ENCODE results near the gene CDCA7L. TPM values are rescaled to one million over a fixed set of nuclear protein-coding genes. Genes with fewer than 3 reads are reported as not detected.
"Not testable (repeated sequence)": the region's sequence is repeated elsewhere in the genome, so short reads cannot be mapped to it uniquely, and the experiment has no call there.

Gene CDCA7L
- total RNA-seq, 1 donor from 2014 or later, result 41.0 TPM

DNA sequence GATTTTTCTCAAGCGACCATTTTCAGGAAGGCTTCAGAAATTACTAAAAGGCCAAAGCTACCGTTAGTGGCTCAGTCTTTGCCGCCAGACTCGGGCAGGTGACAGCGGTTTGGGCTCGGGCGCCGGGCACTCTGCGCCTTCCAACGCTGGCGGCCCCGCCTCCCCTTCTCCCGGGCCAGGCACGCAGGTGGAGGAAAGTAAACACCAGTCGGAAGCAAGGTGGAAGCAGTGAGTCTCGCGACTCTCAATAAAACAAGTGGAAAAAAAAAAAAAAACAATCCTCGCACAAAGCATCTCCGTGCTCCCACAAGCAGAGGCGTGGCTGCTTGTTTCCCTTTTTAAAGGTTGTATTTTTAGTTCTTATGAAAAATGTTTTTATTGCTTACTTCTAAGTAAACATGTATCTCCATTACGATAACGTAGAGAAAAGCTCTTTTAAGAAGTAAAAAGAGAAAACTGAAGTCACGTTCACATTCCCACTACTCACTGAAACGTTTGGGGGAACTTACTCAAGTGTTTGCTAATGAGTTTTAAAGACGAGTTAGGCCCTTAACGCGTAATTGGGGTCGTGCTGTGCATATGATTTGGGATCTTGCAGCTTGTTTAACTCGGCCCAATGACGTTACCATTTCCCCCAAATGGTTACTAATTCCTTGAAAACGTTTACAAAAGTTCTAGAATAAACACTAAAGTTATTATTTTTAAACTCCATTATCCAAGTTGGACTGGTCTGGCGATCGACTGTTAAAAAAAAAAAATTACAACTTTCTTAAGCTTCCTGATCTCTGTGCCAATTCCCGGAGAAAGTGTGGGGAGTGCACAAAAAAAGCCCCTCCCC lies 864 bp downstream of the CDCA7L start:
- peak in 1 of 2 donors; percentile 34 for DNase-seq (ENCODE audit: low read depth in 2 of 2)

DNA sequence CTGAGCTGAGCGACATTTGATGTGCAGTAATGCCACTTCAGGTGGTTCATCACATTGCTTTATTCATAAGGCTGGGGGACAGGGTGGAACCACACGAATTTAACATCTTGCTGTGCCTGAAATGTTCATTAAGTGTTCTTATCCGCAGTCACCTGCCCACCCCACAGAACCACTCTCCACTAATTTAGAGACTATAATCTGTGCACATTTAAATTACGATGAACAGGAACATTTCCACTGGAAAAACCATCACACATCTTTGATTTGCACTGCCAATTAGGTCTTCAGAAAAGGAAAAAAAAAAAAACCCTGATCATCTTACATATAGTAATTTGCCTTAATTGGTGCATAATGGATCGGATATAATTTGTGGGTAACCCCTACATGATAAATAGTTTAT lies 2.3 kb downstream of the CDCA7L start:
- DNase-seq (ENCODE audit: low read depth in 2 of 2), result no peak

DNA sequence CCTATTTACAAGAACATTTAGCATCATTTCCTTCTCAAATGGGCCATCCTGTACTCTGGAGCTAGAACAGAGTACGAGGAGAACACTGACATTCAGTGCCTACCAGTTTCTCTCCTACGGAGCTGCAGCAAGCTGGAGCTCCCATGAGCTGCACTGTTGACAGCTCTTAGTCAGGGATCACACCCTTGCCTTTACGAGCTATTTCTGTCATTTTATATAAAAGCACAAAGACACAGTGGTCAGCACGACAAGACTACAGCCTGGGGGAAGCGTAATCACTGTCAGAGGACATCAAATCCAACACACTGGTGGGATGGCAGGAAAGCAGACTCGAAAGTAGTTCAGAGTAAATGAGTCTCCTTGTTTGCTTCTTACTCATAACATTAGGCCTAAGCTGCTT lies 2.7 kb downstream of the CDCA7L start:
- no peak for DNase-seq (ENCODE audit: low read depth in 2 of 2)

GRCh38 chr7:21941611-21942141 lies 4.0 kb downstream of the CDCA7L start:
- no peak for DNase-seq (ENCODE audit: low read depth in 2 of 2)

GRCh38 chr7:21939858-21940372 lies 5.8 kb downstream of the CDCA7L start:
- no peak for DNase-seq (ENCODE audit: low read depth in 2 of 2)

GRCh38 chr7:21939136-21939857 lies 6.4 kb downstream of the CDCA7L start:
- DNase-seq (ENCODE audit: low read depth in 2 of 2), result peak in 1 of 2 donors; percentile 73

DNA sequence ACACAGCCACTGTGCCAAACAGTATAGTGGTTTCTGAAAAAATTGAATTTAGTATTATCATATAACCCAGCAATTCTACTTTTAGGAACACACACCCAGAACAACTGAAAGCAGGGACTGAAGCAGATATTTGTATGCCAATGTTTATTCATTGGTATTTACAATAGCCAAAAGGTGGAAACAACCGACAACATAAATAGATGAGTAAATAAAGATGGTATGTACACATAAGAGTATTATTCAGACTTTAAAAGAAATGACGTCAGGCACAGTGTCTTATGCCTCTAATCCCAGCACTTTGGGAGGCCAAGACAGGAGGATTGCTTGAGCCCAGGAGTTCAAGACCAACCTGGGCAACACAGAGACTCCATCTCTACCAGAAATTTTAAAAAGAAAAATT lies 7.2 kb downstream of the CDCA7L start:
- DNase-seq (ENCODE audit: low read depth in 2 of 2), result no peak

DNA sequence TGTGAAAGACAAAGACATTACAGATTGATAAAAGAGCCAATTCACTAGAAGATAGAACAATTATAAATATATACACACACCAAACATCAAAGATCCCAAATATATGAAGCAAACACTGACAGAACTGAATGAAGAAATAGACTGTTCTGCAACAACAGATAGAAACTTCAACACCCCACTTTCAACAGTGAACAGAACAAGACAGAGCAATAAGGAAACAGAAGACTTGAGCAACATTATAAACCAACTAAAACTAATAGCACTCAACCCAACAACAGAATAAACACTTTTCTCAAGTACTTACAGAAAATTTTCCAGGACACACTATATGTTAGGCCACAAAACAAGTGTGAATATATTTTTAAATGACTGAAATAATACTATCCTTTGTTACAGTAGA lies 10.9 kb downstream of the CDCA7L start:
- no peak for DNase-seq (ENCODE audit: low read depth in 2 of 2)

DNA sequence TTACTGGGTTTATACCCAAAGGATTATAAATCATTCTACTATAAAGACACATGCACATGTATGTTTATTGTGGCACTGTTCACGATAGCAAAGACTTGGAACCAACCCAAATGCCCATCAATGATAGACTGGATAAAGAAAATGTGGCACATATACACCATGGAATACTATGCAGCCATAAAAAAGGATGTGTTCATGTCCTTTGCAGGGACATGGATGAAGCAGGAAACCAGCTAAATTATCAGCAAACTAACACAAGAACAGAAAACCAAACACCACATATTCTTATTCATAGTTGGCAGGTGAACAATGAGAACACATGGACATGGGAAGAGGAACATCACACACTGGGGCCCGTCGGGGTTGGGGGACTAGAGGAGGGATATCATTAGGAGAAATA lies 12.4 kb downstream of the CDCA7L start:
- not testable (repeated sequence) for DNase-seq (ENCODE audit: low read depth in 2 of 2)

GRCh38 chr7:21927693-21928092 lies 18.0 kb downstream of the CDCA7L start:
- no peak for DNase-seq (ENCODE audit: low read depth in 2 of 2)

DNA sequence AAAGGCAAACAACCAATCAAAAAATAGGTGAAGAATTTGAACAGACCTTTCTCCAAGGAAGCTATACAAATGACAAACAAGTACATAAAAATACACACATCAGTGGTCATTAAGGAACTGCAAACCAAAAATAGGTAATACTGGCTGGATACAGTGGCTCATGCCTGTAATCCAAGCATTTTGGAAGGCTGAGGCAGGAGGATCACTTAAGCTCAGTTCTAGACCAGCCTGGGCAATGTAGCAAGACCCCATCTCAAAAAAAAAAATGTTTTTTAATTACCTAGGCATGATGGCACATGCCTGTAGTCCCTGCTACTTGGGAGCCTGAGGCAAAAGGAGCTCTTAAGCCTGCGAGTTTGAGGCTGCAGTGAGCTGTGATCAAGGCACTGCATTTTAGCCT lies 19.3 kb downstream of the CDCA7L start:
- no peak for DNase-seq (ENCODE audit: low read depth in 2 of 2)

GRCh38 chr7:21923658-21924057 lies 22.0 kb downstream of the CDCA7L start:
- peak; percentile 68 to 88 for DNase-seq (ENCODE audit: low read depth in 2 of 2)

DNA sequence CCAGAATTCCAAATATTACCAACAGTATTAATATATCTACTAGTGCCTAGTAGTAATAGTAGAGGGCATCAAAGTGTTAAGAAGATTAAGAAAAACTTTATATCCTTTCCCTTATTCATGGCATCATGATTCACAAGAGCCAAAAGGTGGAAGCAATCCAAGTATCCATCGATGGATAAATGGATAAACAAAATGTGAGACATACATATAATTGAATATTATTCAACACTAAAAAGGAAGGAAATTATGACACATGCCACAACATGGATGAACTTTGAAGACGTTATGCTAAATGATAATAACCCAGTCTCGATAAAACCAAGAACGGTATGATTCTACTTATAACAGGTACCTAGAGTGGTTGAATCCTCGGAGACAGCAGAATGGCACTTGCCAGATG lies 23.1 kb downstream of the CDCA7L start:
- DNase-seq (ENCODE audit: low read depth in 2 of 2), result peak in 1 of 2 donors; percentile 34

- no peak for DNase-seq (ENCODE audit: low read depth in 2 of 2)
These were observed 24.8 kb downstream of the CDCA7L start for GRCh38 chr7:21920936-21921335.

GRCh38 chr7:21918216-21918615 lies 27.5 kb downstream of the CDCA7L start:
- DNase-seq (ENCODE audit: low read depth in 2 of 2), result no peak

DNA sequence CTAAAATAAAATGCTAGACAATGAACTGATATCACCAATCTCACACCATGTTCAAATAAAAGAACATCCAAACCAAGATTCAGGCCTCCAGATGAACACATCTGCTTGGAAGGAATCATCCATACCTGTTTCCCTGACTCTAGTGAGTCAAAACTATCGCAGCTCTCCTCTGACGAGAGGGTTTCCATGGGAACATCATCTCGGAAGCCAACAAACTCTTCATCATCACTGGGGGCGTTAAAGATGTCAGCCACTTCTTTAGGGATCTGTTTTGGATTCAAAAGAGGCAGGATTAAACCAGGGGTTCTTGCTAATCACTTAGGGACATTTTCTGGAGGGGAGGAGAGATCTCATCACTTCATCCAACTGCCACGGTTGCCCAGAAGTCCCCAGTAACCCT lies 29.1 kb downstream of the CDCA7L start:
- DNase-seq (ENCODE audit: low read depth in 2 of 2), result no peak

DNA sequence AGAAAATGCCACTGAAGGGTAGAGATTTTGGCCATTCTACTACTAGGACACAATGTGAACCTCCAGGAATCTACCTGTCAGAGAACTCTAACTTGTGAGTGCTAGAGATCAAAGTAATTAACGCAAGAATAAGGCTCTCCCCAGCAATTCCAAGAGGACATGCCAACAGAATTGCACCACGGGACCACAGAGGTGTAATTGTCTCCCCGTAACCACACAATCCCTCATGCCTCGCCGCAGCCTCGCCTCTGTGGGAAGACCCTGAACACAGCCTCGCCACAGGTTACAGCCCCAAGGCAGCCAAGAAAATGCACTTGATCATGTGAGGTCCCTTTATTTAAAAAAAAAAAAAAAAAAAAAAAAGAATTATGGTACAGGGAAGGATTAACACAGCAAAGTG lies 29.5 kb downstream of the CDCA7L start:
- DNase-seq (ENCODE audit: low read depth in 2 of 2), result no peak

DNA sequence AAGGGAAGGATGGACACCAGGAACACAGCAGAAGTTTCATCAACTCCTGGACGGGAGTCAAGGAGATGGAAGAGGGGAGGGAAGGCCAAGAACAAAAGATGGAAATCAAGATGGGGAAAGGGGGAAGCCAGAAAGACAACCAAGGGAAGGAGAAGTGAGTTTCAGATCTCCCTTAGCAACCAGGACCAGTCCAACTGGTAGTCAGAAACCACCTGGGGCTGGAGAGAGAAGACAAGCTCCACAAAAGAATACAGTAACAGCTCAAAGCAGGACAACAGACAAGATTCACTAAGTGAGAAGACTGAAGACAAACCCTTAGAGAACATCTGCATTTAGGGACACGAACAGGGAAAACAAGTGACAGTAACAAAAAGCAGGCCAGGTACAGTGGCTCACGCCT lies 30.6 kb downstream of the CDCA7L start:
- DNase-seq (ENCODE audit: low read depth in 2 of 2), result no peak

DNA sequence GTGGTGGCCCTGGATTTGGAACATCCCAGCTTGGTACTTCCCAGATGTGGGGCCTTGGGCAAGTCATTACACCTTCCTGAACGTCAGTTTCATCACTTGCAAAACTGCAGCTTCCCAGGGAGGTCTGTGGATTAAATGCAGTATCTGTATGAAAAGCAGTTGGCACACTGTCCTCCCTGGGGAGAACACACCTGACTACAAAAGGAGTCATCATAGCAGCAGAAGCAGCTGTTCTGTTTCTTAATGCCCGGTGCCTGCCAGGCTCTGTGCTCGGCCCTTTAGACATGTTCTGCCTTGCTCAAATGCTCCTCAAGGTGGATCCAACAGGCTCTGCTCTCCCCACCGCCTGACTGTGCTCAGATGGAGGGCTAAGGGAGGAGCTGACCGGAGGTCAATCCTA lies 31.0 kb downstream of the CDCA7L start:
- no peak for DNase-seq (ENCODE audit: low read depth in 2 of 2)

GRCh38 chr7:21912931-21913780 lies 32.5 kb downstream of the CDCA7L start:
- DNase-seq (ENCODE audit: low read depth in 2 of 2), result no peak

DNA sequence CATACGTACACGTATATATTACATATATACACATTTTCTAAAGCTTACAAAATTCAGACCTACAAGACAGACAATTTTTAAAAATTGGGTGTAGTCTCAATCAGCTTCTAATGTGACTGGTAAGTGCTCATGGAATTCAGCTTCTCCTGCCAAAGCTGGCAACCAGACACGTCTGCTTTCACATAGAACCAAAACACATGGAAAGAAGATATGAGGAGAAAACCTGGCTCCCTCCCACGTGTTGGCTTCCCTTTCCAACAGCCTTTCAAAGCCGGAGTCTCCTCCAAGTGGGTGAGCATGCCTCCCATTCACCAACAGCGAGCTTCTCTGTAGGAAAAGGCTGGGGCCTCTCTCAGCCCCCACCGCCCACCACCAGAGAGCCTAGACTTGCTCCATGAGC lies 33.4 kb downstream of the CDCA7L start:
- no peak for DNase-seq (ENCODE audit: low read depth in 2 of 2)

Data from dermis microvascular lymphatic vessel endothelial cell (primary cell).